ENCODE measurements around the gene USH2A. TPM values are rescaled to one million over a fixed set of nuclear protein-coding genes. Genes with fewer than 3 reads are reported as not detected.

Gene USH2A
- total and polyA plus RNA-seq, 3 donors from 2014 or later = 1.6 to 2.5 (median 1.8) TPM

GRCh38 chr1:216181590-216181989, 241.7 kb downstream of the USH2A start:
- DNase-seq = no peak
- intact Hi-C loops (cut with DNase I; ENCODE audit: low total_unique reads) = no loop called here
- Histone ChIP-seq H3K4me1 (no peaks in the 10 kb centered on the region), H3K9me3 (no peaks in the 10 kb centered on the region), H3K27me3 (no peaks in the 10 kb centered on the region), H3K4me3 (no peak overlapping the region), H3K36me3 (ENCODE audit: low read depth, missing control alignments) (no peaks in the 10 kb centered on the region), H3K27ac (no peak overlapping the region)
- 83 to 90% methylated on average over 3 of the region's 3 CpGs for WGBS, 2 donors
- TF ChIP-seq POLR2A (IDR thresholded peaks at IDR 0.05) = no peak
- TF ChIP-seq, protein P1, sequence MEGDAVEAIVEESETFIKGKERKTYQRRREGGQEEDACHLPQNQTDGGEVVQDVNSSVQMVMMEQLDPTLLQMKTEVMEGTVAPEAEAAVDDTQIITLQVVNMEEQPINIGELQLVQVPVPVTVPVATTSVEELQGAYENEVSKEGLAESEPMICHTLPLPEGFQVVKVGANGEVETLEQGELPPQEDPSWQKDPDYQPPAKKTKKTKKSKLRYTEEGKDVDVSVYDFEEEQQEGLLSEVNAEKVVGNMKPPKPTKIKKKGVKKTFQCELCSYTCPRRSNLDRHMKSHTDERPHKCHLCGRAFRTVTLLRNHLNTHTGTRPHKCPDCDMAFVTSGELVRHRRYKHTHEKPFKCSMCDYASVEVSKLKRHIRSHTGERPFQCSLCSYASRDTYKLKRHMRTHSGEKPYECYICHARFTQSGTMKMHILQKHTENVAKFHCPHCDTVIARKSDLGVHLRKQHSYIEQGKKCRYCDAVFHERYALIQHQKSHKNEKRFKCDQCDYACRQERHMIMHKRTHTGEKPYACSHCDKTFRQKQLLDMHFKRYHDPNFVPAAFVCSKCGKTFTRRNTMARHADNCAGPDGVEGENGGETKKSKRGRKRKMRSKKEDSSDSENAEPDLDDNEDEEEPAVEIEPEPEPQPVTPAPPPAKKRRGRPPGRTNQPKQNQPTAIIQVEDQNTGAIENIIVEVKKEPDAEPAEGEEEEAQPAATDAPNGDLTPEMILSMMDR (IDR thresholded peaks at IDR 0.05) = no peak

GRCh38 chr1:216178281-216178680, 245.0 kb downstream of the USH2A start:
- H3K27ac ChIP-seq = no peak overlapping the region
- intact Hi-C loops (cut with DNase I; ENCODE audit: low total_unique reads) = no loop called here
- no peaks in the 10 kb centered on the region for H3K36me3 ChIP-seq (ENCODE audit: low read depth, missing control alignments)
- H3K4me1 ChIP-seq = no peaks in the 10 kb centered on the region
- TF ChIP-seq, protein P1 (IDR thresholded peaks at IDR 0.05) = no peak
- no peak for TF ChIP-seq POLR2A (IDR thresholded peaks at IDR 0.05)
- no peak overlapping the region for H3K4me3 ChIP-seq
- no peak for DNase-seq
- H3K27me3 ChIP-seq = no peaks in the 10 kb centered on the region
- no peaks in the 10 kb centered on the region for H3K9me3 ChIP-seq

- Histone ChIP-seq H3K4me3 (no peak overlapping the region), H3K27me3 (no peaks in the 10 kb centered on the region), H3K27ac (no peak overlapping the region), H3K36me3 (ENCODE audit: low read depth, missing control alignments) (no peaks in the 10 kb centered on the region), H3K4me1 (no peaks in the 10 kb centered on the region), H3K9me3 (no peaks in the 10 kb centered on the region)
- TF ChIP-seq POLR2A (IDR thresholded peaks at IDR 0.05) = no peak
- TF ChIP-seq, protein P1 (IDR thresholded peaks at IDR 0.05) = no peak
- 79 to 83% methylated on average over 1 of the region's 1 CpG for WGBS, 2 donors
- intact Hi-C loops (cut with DNase I; ENCODE audit: low total_unique reads) = no loop called here
- no peak for DNase-seq
Measured at GRCh38 chr1:216176970-216177369, 246.3 kb downstream of the USH2A start.

DNA sequence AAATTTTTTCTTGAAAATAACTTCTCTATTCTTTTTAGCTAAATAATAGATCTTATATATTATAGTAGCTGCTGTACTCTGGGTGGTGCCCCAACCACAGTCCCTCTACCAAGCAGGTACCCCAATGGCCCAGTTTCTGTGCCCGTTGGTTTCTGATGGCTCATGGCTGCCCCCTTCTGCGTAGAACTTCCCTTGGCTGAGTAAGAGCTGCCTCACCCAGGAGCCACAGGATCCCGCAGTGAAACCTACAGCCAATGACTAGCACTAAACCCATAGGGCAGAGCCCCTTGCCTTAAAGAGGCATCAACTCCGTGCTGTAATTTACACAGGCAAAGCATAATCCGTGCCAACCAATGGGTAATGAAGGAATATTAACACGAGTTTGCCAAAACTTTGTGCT, 247.5 kb downstream of the USH2A start:
- no peak overlapping the region for H3K4me3 ChIP-seq
- no peak overlapping the region for H3K27ac ChIP-seq
- intact Hi-C loops (cut with DNase I; ENCODE audit: low total_unique reads) = no loop called here
- no peak for DNase-seq
- no peaks in the 10 kb centered on the region for H3K9me3 ChIP-seq
- no peaks in the 10 kb centered on the region for H3K36me3 ChIP-seq (ENCODE audit: low read depth, missing control alignments)
- 65 to 70% methylated on average over 6 of the region's 6 CpGs for WGBS, 2 donors
- H3K27me3 ChIP-seq = no peaks in the 10 kb centered on the region
- no peaks in the 10 kb centered on the region for H3K4me1 ChIP-seq
- no peak for TF ChIP-seq POLR2A (IDR thresholded peaks at IDR 0.05)
- TF ChIP-seq, protein P1 (IDR thresholded peaks at IDR 0.05) = no peak

DNA sequence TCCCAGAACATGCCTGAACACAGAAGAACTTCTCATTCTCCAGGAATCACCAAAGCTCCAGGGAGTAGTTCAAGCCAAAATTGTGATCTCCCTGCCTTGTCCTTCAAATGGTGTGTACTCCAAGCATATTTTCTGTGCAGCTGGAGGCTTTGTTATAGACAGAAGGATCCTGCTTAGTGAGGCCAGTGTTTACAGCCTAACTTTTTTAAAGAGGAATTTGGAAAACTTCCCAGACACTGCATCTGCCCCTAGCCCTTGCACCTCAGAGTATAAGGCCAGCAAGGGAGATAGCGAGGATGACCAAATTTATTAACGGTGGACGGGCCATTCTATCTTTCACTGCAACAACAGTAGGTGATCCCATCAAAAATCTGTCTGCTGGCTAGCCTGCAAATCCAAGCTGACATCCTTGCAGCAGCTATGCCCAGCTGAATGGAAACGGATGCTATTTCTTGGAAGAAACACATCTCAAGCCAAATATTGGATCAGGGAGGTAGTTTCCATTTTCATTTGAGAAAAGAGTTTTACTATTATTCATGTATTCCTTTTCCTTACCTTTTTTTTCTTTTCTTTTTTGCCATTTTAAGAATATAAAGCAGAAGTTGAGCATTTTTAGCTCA, 249.8 kb downstream of the USH2A start:
- intact Hi-C loops (cut with DNase I; ENCODE audit: low total_unique reads) = no loop called here
- Histone ChIP-seq H3K9me3 (no peaks in the 10 kb centered on the region), H3K36me3 (ENCODE audit: low read depth, missing control alignments) (no peaks in the 10 kb centered on the region), H3K4me3 (no peak overlapping the region), H3K27ac (no peak overlapping the region), H3K4me1 (no peaks in the 10 kb centered on the region), H3K27me3 (no peaks in the 10 kb centered on the region)
- TF ChIP-seq, protein P1 (IDR thresholded peaks at IDR 0.05) = no peak
- no peak for TF ChIP-seq POLR2A (IDR thresholded peaks at IDR 0.05)
- WGBS, 2 donors = 50 to 56% methylated on average over 4 of the region's 4 CpGs
- DNase-seq = no peak

All from testis (tissue), 3 donors.